B cell (primary cell): ENCODE results near the gene SMIM1. TPM values are rescaled to one million over a fixed set of nuclear protein-coding genes. Genes with fewer than 3 reads are reported as not detected.

Source experiments
- ATAC-seq: fragments of 200-7000 bp; cut with Tn5 transposase; one replicate; pipeline ENCODE4 v1.10.0; 2021; ENCODE audit warnings: low read depth, mild to moderate bottlenecking, moderate number of reproducible peaks, moderate library complexity
- CTCF ChIA-PET: fragments of 350-600 bp; sonication (Branson Sonifier 250); formaldehyde crosslinking; loops from one replicate; lab custom pipeline; 2021; ENCODE audit warnings: antibody characterized with exemption, inconsistent platforms; lab: Charles Lee
- POLR2A ChIA-PET: fragments of 350-600 bp; sonication (Branson Sonifier 250); formaldehyde crosslinking; loops from one replicate; lab custom pipeline; 2021; ENCODE audit warnings: antibody characterized with exemption; lab: Charles Lee
- DNase-seq: peaks from one replicate; pipeline ENCODE4 v3.0.0; 2013
- H2AFZ ChIP-seq: 2 replicates; pipeline ENCODE4 v1.6.1; 2012; ENCODE audit warnings: mild to moderate bottlenecking, low read depth, low read length; ENCODE audit not compliant: insufficient read depth, poor library complexity, severe bottlenecking
- H3K27ac ChIP-seq, 2 donors: 1 replicate in 1 of 2; 2 replicates in 1 of 2; pipeline ENCODE4 v1.5.1; 2012 to 2013; ENCODE audit warnings: low read length in 2 of 2, mild to moderate bottlenecking in 2 of 2, moderate library complexity in 1 of 2
- H3K27me3 ChIP-seq, 4 experiments: fragments of 200-600 bp in 1 of 4; sonication (generic) in 1 of 4; replicated peaks in 1 of 4; 1 replicate in 2 of 4; 2 replicates in 2 of 4; pipeline versions ENCODE4 v1.6.1 to v1.7.0; 2013 to 2016; ENCODE audit warnings: low read length in 3 of 4, mild to moderate bottlenecking in 2 of 4, mixed read lengths in 1 of 4, moderate library complexity in 1 of 4; ENCODE audit not compliant: insufficient read depth in 4 of 4, control insufficient read depth in 3 of 4; ENCODE audit errors: control extremely low read depth in 1 of 4
- H3K36me3 ChIP-seq, 2 experiments: replicated peaks in 1 of 2; 1 replicate in 1 of 2; 2 replicates in 1 of 2; pipeline versions ENCODE4 v1.6.1 to v1.7.1; 2013; ENCODE audit warnings: low read length in 1 of 2; ENCODE audit not compliant: insufficient read depth in 2 of 2, control insufficient read depth in 1 of 2; ENCODE audit errors: control extremely low read depth in 1 of 2, extremely low read depth in 1 of 2
- H3K4me1 ChIP-seq, 2 donors: fragments of 200-600 bp in 1 of 2; sonication (generic) in 1 of 2; 1 replicate in 1 of 2; 2 replicates in 1 of 2; pipeline versions ENCODE4 v1.5.1 to v1.6.1; 2013 to 2017; ENCODE audit warnings: low read length in 2 of 2; ENCODE audit not compliant: control insufficient read depth in 2 of 2, insufficient read depth in 2 of 2
- H3K4me2 ChIP-seq: replicated peaks from 2 replicates; pipeline ENCODE3; 2012; ENCODE audit warnings: mild to moderate bottlenecking, low read depth, low read length; ENCODE audit not compliant: poor library complexity, severe bottlenecking
- H3K4me3 ChIP-seq, 5 experiments: fragments of 200-600 bp in 1 of 5; sonication (generic) in 1 of 5; 1 replicate in 3 of 5; 2 replicates in 2 of 5; pipeline versions ENCODE4 v1.5.1 to v1.7.0; 2011 to 2016; ENCODE audit warnings: low read length in 4 of 5, mild to moderate bottlenecking in 4 of 5, low read depth in 2 of 5, control low read depth in 1 of 5, moderate library complexity in 1 of 5; ENCODE audit not compliant: insufficient read depth in 1 of 5; ENCODE audit errors: control extremely low read depth in 1 of 5, extremely low read depth in 1 of 5
- H3K79me2 ChIP-seq: fragments of 200-600 bp; sonication (generic); one replicate; pipeline ENCODE4 v1.6.0; 2016; ENCODE audit warnings: low read length; ENCODE audit not compliant: control insufficient read depth, insufficient read depth
- H3K9ac ChIP-seq: fragments of 200-600 bp; sonication (generic); 2 replicates; pipeline ENCODE4 v1.6.1; 2017; ENCODE audit warnings: mild to moderate bottlenecking, low read length, moderate library complexity
- H3K9me3 ChIP-seq, 3 donors: one replicate each; pipeline versions ENCODE4 v1.6.1 to v1.7.1; 2013; ENCODE audit warnings: low read length in 2 of 3; ENCODE audit not compliant: control insufficient read depth in 2 of 3, insufficient read depth in 1 of 3; ENCODE audit errors: control extremely low read depth in 1 of 3
- H4K20me1 ChIP-seq: 2 replicates; pipeline ENCODE4 v1.6.0; 2012; ENCODE audit warnings: mild to moderate bottlenecking, low read length; ENCODE audit not compliant: insufficient read depth, control insufficient read depth, poor library complexity, severe bottlenecking
- H3K27ac Mint-ChIP-seq: one replicate; pipeline ENCODE4 v1.8.0; 2021; ENCODE audit warnings: mixed read lengths
- H3K27me3 Mint-ChIP-seq: one replicate; pipeline ENCODE4 v1.8.0; 2021; ENCODE audit warnings: mixed read lengths
- H3K4me1 Mint-ChIP-seq: one replicate; pipeline ENCODE4 v1.8.0; 2021; ENCODE audit warnings: mixed read lengths
- H3K4me3 Mint-ChIP-seq: one replicate; pipeline ENCODE4 v1.8.0; 2021; ENCODE audit warnings: mixed read lengths
- H3K9me3 Mint-ChIP-seq: one replicate; pipeline ENCODE4 v1.8.0; 2022; ENCODE audit warnings: mixed read lengths; ENCODE audit not compliant: insufficient read depth
- EZH2 ChIP-seq: IDR thresholded peaks from 2 replicates; pipeline ENCODE4 v1.6.1; 2012; ENCODE audit warnings: borderline replicate concordance, low read depth, mild to moderate bottlenecking, moderate library complexity, low read length; ENCODE audit not compliant: insufficient read depth, poor library complexity, severe bottlenecking
- WGBS: methylation state at CpG from one replicate; pipeline ENCODE4 v1.1.5; 2013; ENCODE audit warnings: missing lambda C conversion rate; ENCODE audit not compliant: insufficient coverage; 5-methylcytosine and 5-hydroxymethylcytosine counted together
- intact Hi-C: fragments of 100-400 bp; cut with micrococcal nuclease; formaldehyde crosslinking; loops from one replicate; pipeline ENCODE4 v1.10.0; 2022
- polyA plus RNA-seq: library from polyadenylated mRNA; depleted of rRNA; stranded (reverse); fragments of >200 nt; gene quantifications from 2 replicates; pipeline ENCODE4 v1.2.3, GENCODE V29; 2012
- total RNA-seq, 2 donors: library from RNA; stranded (reverse); fragments of 120-200 nt in 1 of 2; gene quantifications; 1 replicate in 1 of 2; 2 replicates in 1 of 2; pipeline versions ENCODE4 v1.2.3 to v1.2.4, GENCODE V29; 2013 to 2022
- TF ChIP-seq, protein P1 (sequence below): fragments of 200-600 bp; IDR thresholded peaks from one replicate; pipeline ENCODE4 v1.8.0; 2022; ENCODE audit warnings: antibody characterized with exemption, mild to moderate bottlenecking

SMIM1 gene
- total and polyA plus RNA-seq, 2 donors (not counting 1 experiment from before 2014, with no cell fraction given): 2.6 to 9.0 TPM

DNA sequence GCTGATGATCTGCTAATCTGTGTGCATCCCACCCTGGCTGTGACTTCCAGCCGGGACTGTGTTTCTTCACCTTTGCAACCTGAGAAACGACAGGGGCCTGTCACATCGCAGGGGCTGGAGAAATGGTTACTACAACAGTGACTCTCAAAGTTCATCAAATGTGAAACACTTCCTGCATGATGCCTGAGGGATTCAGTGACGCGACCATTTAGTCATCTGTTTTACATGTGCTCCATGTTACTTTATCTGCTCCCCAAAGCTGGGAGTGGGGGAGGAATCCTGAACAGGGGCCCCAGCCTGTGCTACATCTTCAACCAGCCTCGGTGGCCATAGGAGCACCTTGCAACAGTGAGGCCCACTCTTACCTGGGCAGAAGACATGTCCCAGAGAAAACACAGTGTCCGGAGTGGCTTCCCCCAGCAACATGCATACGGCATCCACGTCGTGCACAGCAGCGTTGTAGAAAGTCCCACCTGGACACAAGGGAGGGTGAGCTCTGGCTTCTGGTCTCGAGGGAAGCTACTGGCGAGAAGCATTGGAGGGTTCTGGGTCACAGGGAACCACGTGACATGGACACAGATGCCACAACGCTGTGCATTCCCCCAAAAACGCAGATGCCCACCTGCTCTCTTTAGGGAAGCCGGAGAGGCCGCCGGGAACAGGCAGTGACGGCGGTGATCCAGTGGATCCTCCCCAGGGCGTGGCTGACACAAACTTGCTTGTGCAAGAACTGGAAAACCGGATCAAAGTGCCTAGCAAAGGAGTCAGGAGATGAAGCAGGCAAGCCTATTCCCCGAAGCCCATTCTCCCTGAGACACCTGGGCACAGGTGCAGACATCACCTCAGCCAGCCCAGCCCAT, 29.9 kb upstream of the SMIM1 start:
- Histone ChIP-seq H3K9ac (no peak overlapping the region), H2AFZ (no peak overlapping the region), H3K9me3 (no peaks in the 10 kb centered on the region), H3K27ac (no peak overlapping the region), H3K79me2 (no peaks in the 10 kb centered on the region), H3K4me1 (peaks cover 6 to 13% of the 10 kb centered on the region in 2 donors), H3K27me3 (no peaks in the 10 kb centered on the region), H3K4me2 (no peak overlapping the region), H4K20me1 (no peaks in the 10 kb centered on the region), H3K36me3 (peaks cover 1 to 26% of the 10 kb centered on the region in 2 experiments), H3K4me3 (no peak overlapping the region)
- peaks cover 23% of the 10 kb centered on the region for H3K4me1 Mint-ChIP-seq
- no peak for TF ChIP-seq EZH2
- TF ChIP-seq, protein P1, sequence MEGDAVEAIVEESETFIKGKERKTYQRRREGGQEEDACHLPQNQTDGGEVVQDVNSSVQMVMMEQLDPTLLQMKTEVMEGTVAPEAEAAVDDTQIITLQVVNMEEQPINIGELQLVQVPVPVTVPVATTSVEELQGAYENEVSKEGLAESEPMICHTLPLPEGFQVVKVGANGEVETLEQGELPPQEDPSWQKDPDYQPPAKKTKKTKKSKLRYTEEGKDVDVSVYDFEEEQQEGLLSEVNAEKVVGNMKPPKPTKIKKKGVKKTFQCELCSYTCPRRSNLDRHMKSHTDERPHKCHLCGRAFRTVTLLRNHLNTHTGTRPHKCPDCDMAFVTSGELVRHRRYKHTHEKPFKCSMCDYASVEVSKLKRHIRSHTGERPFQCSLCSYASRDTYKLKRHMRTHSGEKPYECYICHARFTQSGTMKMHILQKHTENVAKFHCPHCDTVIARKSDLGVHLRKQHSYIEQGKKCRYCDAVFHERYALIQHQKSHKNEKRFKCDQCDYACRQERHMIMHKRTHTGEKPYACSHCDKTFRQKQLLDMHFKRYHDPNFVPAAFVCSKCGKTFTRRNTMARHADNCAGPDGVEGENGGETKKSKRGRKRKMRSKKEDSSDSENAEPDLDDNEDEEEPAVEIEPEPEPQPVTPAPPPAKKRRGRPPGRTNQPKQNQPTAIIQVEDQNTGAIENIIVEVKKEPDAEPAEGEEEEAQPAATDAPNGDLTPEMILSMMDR: no peak
- ATAC-seq (no peak), DNase-seq (no peak)
- intact Hi-C loops: no loop called here
- 96% methylated on average over 21 of the region's 24 CpGs for WGBS
- ChIA-PET CTCF (no interaction called here), POLR2A (no interaction called here)
- H3K27me3 Mint-ChIP-seq: no peaks in the 10 kb centered on the region
- H3K4me3 Mint-ChIP-seq: no peak overlapping the region
- H3K9me3 Mint-ChIP-seq: no peaks in the 10 kb centered on the region
- no peak overlapping the region for H3K27ac Mint-ChIP-seq

DNA sequence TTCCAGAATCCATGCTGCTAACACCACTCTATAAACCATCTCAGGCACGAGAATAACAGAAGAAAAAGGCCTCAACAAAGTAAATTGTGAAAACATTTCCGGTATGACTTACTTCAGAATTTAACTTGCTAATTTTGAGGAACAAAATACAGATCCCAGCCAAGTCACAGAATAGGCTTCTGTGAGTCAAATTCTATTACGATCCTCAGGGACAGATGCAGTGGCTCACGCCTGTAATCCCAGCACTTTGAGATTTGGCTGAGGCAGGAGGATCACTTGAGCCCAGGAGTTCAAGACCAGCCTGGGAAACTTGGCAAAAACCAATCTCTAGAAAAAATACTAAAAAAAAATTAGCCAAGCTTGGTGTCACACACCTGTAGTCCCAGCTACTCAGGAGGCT, 29.1 kb upstream of the SMIM1 start:
- Histone ChIP-seq H3K4me3 (no peak overlapping the region), H3K27me3 (no peaks in the 10 kb centered on the region), H2AFZ (no peak overlapping the region), H3K4me1 (peaks cover 9 to 18% of the 10 kb centered on the region in 2 donors), H3K9ac (no peak overlapping the region), H3K36me3 (peaks cover 1 to 21% of the 10 kb centered on the region in 2 experiments), H4K20me1 (no peaks in the 10 kb centered on the region), H3K27ac (no peak overlapping the region), H3K4me2 (no peak overlapping the region), H3K9me3 (no peaks in the 10 kb centered on the region), H3K79me2 (no peaks in the 10 kb centered on the region)
- 84% methylated on average over 3 of the region's 4 CpGs for WGBS
- no peak for ATAC-seq
- no peaks in the 10 kb centered on the region for H3K27me3 Mint-ChIP-seq
- H3K4me1 Mint-ChIP-seq: peaks cover 27% of the 10 kb centered on the region
- H3K4me3 Mint-ChIP-seq: no peak overlapping the region
- H3K27ac Mint-ChIP-seq: peak overlapping the region; percentile 34
- no peak for DNase-seq
- H3K9me3 Mint-ChIP-seq: no peaks in the 10 kb centered on the region
- ChIA-PET POLR2A (interaction anchor here (0.6 kb wide), 1 partner anchor 77 kb away, joined by 3 read pairs; no protein-coding TSS in a partner anchor), CTCF (no interaction called here)
- TF ChIP-seq, protein P1: no peak
- TF ChIP-seq EZH2: no peak
- intact Hi-C loops: no loop called here
